IMR-90 (cell line): ENCODE results near the gene ZNF771. TPM values are rescaled to one million over a fixed set of nuclear protein-coding genes. Genes with fewer than 3 reads are reported as not detected.

Experiments
- ATAC-seq: fragments of 200-7000 bp; cut with Tn5 transposase; 2 replicates; pipeline ENCODE4 v1.9.1; 2020; ENCODE audit warnings: low read depth, mild to moderate bottlenecking, moderate library complexity
- BruUV-seq: library from RNA; stranded (reverse); fragments of 400-500 nt; replicated peaks from 2 replicates; lab custom pipeline; 2021; lab: Mats Ljungman, UMichigan
- CTCF ChIA-PET: fragments of 300-600 bp; formaldehyde crosslinking; extraction: SDS; loops from one replicate; lab custom pipeline; 2021; ENCODE audit warnings: antibody characterized with exemption; lab: Yijun Ruan, JAX
- POLR2A ChIA-PET: fragments of 300-600 bp; sonication (Branson Sonifier 250); formaldehyde crosslinking; loops from one replicate; lab custom pipeline; 2022; ENCODE audit warnings: antibody characterized with exemption; ENCODE audit not compliant: unreplicated experiment; lab: Charles Lee
- DNase-seq: peaks from one replicate; pipeline ENCODE4 v3.0.0; 2013
- H2AFZ ChIP-seq: replicated peaks from 2 replicates; pipeline ENCODE3; 2013; ENCODE audit warnings: low read length, mild to moderate bottlenecking; ENCODE audit not compliant: poor library complexity
- H2AK5ac ChIP-seq: 2 replicates; pipeline ENCODE4 v1.6.1; 2013; ENCODE audit warnings: low read depth, low read length, inconsistent platforms
- H2AK9ac ChIP-seq: replicated peaks from 2 replicates; pipeline ENCODE3; 2013; ENCODE audit warnings: mild to moderate bottlenecking, low read depth, low read length, moderate library complexity; ENCODE audit not compliant: poor library complexity
- H2BK120ac ChIP-seq: 2 replicates; pipeline ENCODE4 v1.6.1; 2013; ENCODE audit warnings: low read depth, low read length, inconsistent platforms
- H2BK15ac ChIP-seq: 3 replicates; pipeline ENCODE4 v1.6.1; 2013; ENCODE audit warnings: low read depth, low read length, inconsistent platforms
- H2BK20ac ChIP-seq: 2 replicates; pipeline ENCODE4 v1.6.1; 2013; ENCODE audit warnings: low read depth, mild to moderate bottlenecking, inconsistent platforms, low read length, moderate library complexity
- H2BK5ac ChIP-seq: 2 replicates; pipeline ENCODE4 v1.6.1; 2013; ENCODE audit warnings: mild to moderate bottlenecking, low read depth, low read length, inconsistent platforms; ENCODE audit not compliant: poor library complexity, severe bottlenecking
- H3K14ac ChIP-seq: replicated peaks from 2 replicates; pipeline ENCODE4 v1.6.1; 2013; ENCODE audit warnings: low read depth, low read length, inconsistent platforms
- H3K18ac ChIP-seq: 2 replicates; pipeline ENCODE4 v1.6.1; 2013; ENCODE audit warnings: low read depth, low read length, control low read depth
- H3K23ac ChIP-seq: 2 replicates; pipeline ENCODE4 v1.6.1; 2013; ENCODE audit warnings: low read depth, low read length, inconsistent platforms
- H3K27ac ChIP-seq: 2 replicates; pipeline ENCODE4 v1.5.1; 2013; ENCODE audit warnings: mild to moderate bottlenecking, control low read depth, low read length; ENCODE audit not compliant: insufficient read depth
- H3K27me3 ChIP-seq: 2 replicates; pipeline ENCODE4 v1.6.1; 2013; ENCODE audit warnings: low read length; ENCODE audit not compliant: control insufficient read depth, insufficient read depth
- H3K36me3 ChIP-seq: 2 replicates; pipeline ENCODE4 v1.6.1; 2013; ENCODE audit warnings: low read length, mixed read lengths; ENCODE audit not compliant: control insufficient read depth, insufficient read depth
- H3K4ac ChIP-seq: 2 replicates; pipeline ENCODE4 v1.6.1; 2013; ENCODE audit warnings: low read depth, low read length, inconsistent platforms
- H3K4me1 ChIP-seq: 2 replicates; pipeline ENCODE4 v1.6.1; 2013; ENCODE audit warnings: low read length, mixed read lengths; ENCODE audit not compliant: control insufficient read depth, insufficient read depth
- H3K4me2 ChIP-seq: 2 replicates; pipeline ENCODE4 v1.6.1; 2013; ENCODE audit warnings: low read depth, mild to moderate bottlenecking, control low read depth, low read length, moderate library complexity
- H3K4me3 ChIP-seq: 2 replicates; pipeline ENCODE4 v1.5.1; 2013; ENCODE audit warnings: low read depth, mild to moderate bottlenecking, control low read depth, low read length, moderate library complexity; ENCODE audit not compliant: insufficient read depth
- H3K56ac ChIP-seq: 2 replicates; pipeline ENCODE4 v1.6.1; 2013; ENCODE audit warnings: low read length, inconsistent platforms; ENCODE audit not compliant: insufficient read depth; ENCODE audit errors: extremely low read depth
- H3K79me1 ChIP-seq, 2 experiments: 2 replicates each; pipeline ENCODE4 v1.6.1; 2013; ENCODE audit warnings: low read length in 2 of 2, inconsistent platforms in 1 of 2, low read depth in 1 of 2
- H3K9ac ChIP-seq: 2 replicates; pipeline ENCODE4 v1.6.1; 2013; ENCODE audit warnings: low read depth, low read length, control low read depth
- H3K9me1 ChIP-seq: 2 replicates; pipeline ENCODE4 v1.6.1; 2013; ENCODE audit warnings: low read length, inconsistent platforms; ENCODE audit not compliant: insufficient read depth
- H3K9me3 ChIP-seq: 2 replicates; pipeline ENCODE4 v1.6.1; 2013; ENCODE audit warnings: low read length; ENCODE audit not compliant: control insufficient read depth, insufficient read depth
- H4K20me1 ChIP-seq: 2 replicates; pipeline ENCODE4 v1.6.1; 2013; ENCODE audit warnings: low read length, inconsistent platforms; ENCODE audit not compliant: insufficient read depth
- H4K5ac ChIP-seq: 2 replicates; pipeline ENCODE4 v1.6.1; 2013; ENCODE audit warnings: mild to moderate bottlenecking, low read depth, low read length, control low read depth
- H4K8ac ChIP-seq, 2 experiments: 2 replicates each; pipeline ENCODE4 v1.6.1; 2013; ENCODE audit warnings: low read depth in 2 of 2, low read length in 2 of 2, control low read depth in 1 of 2, inconsistent platforms in 1 of 2
- H4K91ac ChIP-seq: 2 replicates; pipeline ENCODE4 v1.6.1; 2013; ENCODE audit warnings: low read depth, low read length, inconsistent platforms; ENCODE audit not compliant: insufficient read depth
- BHLHE40 ChIP-seq: fragments of 150-350 bp; IDR thresholded peaks from 2 replicates; pipeline ENCODE4 v1.6.1; 2016; ENCODE audit warnings: mild to moderate bottlenecking, low read depth, low read length
- CHD1 ChIP-seq: IDR thresholded peaks from 2 replicates; pipeline ENCODE4 v1.6.1; 2012; ENCODE audit warnings: low read depth, low read length, improper control_type of control experiment
- FOS ChIP-seq: fragments of 150-350 bp; IDR thresholded peaks from 2 replicates; pipeline ENCODE4 v1.6.1; 2016; ENCODE audit warnings: low read depth, low read length
- MAFK ChIP-seq: IDR thresholded peaks from 2 replicates; pipeline ENCODE4 v1.6.1; 2012; ENCODE audit warnings: low read depth, low read length, improper control_type of control experiment
- MAZ ChIP-seq: IDR thresholded peaks from 2 replicates; pipeline ENCODE4 v1.6.1; 2012; ENCODE audit warnings: low read depth, mild to moderate bottlenecking, low read length, improper control_type of control experiment, moderate library complexity, borderline replicate concordance
- MXI1 ChIP-seq: IDR thresholded peaks from 2 replicates; pipeline ENCODE4 v1.6.1; 2012; ENCODE audit warnings: low read depth, mild to moderate bottlenecking, low read length, moderate library complexity, borderline replicate concordance
- NFE2L2 ChIP-seq: fragments of 150-350 bp; IDR thresholded peaks from 2 replicates; pipeline ENCODE4 v1.6.1; 2016; ENCODE audit warnings: low read depth, mild to moderate bottlenecking, low read length
- POLR2A ChIP-seq: IDR thresholded peaks from 2 replicates; pipeline ENCODE4 v1.6.1; 2012; ENCODE audit warnings: mild to moderate bottlenecking, low read depth, low read length
- RAD21 ChIP-seq: IDR thresholded peaks from 2 replicates; pipeline ENCODE4 v1.6.1; 2012; ENCODE audit warnings: low read length, improper control_type of control experiment
- RCOR1 ChIP-seq: IDR thresholded peaks from 2 replicates; pipeline ENCODE4 v1.6.1; 2012; ENCODE audit warnings: mild to moderate bottlenecking, low read length, improper control_type of control experiment; ENCODE audit not compliant: insufficient replicate concordance
- RFX5 ChIP-seq: IDR thresholded peaks from 2 replicates; pipeline ENCODE4 v1.8.0; 2012; ENCODE audit warnings: low read depth, mild to moderate bottlenecking, low read length, moderate library complexity
- SMC3 ChIP-seq: fragments of 150-350 bp; IDR thresholded peaks from 2 replicates; pipeline ENCODE4 v1.6.1; 2016; ENCODE audit warnings: low read depth, mild to moderate bottlenecking, antibody characterized with exemption, low read length, moderate library complexity
- WGBS, 2 experiments: methylation state at CpG; one replicate each; pipeline versions ENCODE4 v1.1.5 to v1.1.7; 2013; ENCODE audit warnings: missing lambda C conversion rate in 2 of 2; ENCODE audit not compliant: insufficient read length in 1 of 2; ENCODE audit errors: extremely low coverage in 2 of 2; 5-methylcytosine and 5-hydroxymethylcytosine counted together
- dilution Hi-C: fragments of 300-500 bp; cut with HindIII; formaldehyde crosslinking; loops from one replicate; pipeline ENCODE4 v1.14.3; 2018; ENCODE audit warnings: low sequenced_read_pairs; ENCODE audit not compliant: unreplicated experiment
- in situ Hi-C: fragments of 300-500 bp; cut with MboI; formaldehyde crosslinking; loops from 3 replicates; pipeline ENCODE4 v1.14.3; 2019; ENCODE audit warnings: low sequenced_read_pairs, inconsistent platforms, mixed read lengths
- intact Hi-C: fragments of 100-400 bp; cut with micrococcal nuclease; formaldehyde crosslinking; loops from 2 replicates; pipeline ENCODE4 v1.10.0; 2022
- polyA plus RNA-seq, 3 experiments: library from polyadenylated mRNA; depleted of rRNA; stranded (reverse); fragments of >200 nt; gene quantifications; 2 replicates each; pipeline ENCODE4 v1.2.3, GENCODE V29; 2012; ENCODE audit warnings: low replicate concordance in 1 of 3
- total RNA-seq: library from RNA; depleted of rRNA; stranded (reverse); fragments of >200 nt; gene quantifications from 2 replicates; pipeline ENCODE4 v1.2.3, GENCODE V29; 2012
- TF ChIP-seq, protein P1 (sequence below): conservative IDR thresholded peaks from 2 replicates; pipeline ENCODE4 v1.5.1; 2012; ENCODE audit warnings: mild to moderate bottlenecking, low read depth, low read length, improper control_type of control experiment
- TF ChIP-seq, protein P2 (sequence below): fragments of 150-350 bp; IDR thresholded peaks from 2 replicates; pipeline ENCODE4 v1.6.1; 2017; ENCODE audit warnings: mild to moderate bottlenecking, antibody characterized with exemption, low read length, low read depth
- TF ChIP-seq, protein P3 (sequence below): fragments of 150-350 bp; IDR thresholded peaks from 2 replicates; pipeline ENCODE4 v1.6.1; 2016; ENCODE audit warnings: low read depth, mild to moderate bottlenecking, low read length, moderate library complexity, borderline replicate concordance

ZNF771 gene
- total and polyA plus RNA-seq, 2 of the 4 experiments (the other 2 are of a cell fraction) = 5.2 to 10.9 TPM

DNA sequence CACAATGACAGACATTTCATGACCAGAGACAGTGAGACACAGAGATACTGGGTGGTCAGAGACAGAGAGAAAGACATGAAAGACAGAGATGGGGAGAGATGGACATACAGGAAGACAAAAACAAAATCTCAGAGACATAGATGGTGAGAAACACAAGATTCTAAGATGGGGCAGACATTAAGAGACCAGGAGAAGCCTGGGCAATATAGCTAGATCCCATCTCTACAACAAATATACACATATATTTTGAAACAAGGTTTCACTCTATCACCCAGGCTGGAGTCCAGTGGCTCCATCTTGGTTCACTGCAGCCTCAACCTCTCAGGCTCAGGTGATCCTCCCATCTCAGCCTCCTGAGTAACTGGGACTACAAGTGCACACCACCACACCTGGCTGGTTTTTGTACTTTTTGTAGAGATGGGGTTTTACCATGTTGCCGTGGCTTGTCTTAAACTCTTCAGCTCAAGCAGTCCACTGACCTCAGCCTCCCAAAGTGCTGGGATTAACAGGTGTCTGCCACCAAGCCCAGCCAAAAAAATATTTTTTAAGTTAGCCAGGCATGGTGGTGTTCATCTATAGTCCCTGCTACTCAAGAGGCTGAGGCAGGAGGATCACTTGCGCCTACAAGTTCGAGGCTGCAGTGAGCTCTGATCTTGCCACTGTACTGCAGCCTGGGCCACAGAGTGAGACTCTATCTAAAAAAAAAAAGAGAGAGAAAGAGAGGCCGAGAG, 27.2 kb upstream of the ZNF771 start:
- no peak overlapping the region for H3K4ac ChIP-seq
- 100% methylated on average over 2 of the region's 4 CpGs; no CpG with 5 or more reads in 1 of the 2 experiments for WGBS, 2 experiments
- peaks cover 7% of the 10 kb centered on the region for H3K4me1 ChIP-seq
- no peak overlapping the region for H3K14ac ChIP-seq
- H4K91ac ChIP-seq = no peak overlapping the region
- H4K8ac ChIP-seq = no peak overlapping the region
- no peak overlapping the region for H2AK5ac ChIP-seq
- H4K5ac ChIP-seq = no peak overlapping the region
- H3K79me1 ChIP-seq = peaks cover 5 to 30% of the 10 kb centered on the region in 2 experiments
- H3K36me3 ChIP-seq = no peaks in the 10 kb centered on the region
- no peak overlapping the region for H3K4me2 ChIP-seq
- in situ Hi-C loops (no loop called here), dilution Hi-C loops (no loop called here), intact Hi-C loops (no loop called here)
- no peak for DNase-seq
- no peak overlapping the region for H2AFZ ChIP-seq
- H3K27ac ChIP-seq = no peak overlapping the region
- H3K9me3 ChIP-seq = no peaks in the 10 kb centered on the region
- no peak overlapping the region for H3K18ac ChIP-seq
- no peak overlapping the region for H3K9ac ChIP-seq
- ChIA-PET CTCF (no interaction called here), POLR2A (no interaction called here)
- H2AK9ac ChIP-seq = no peak overlapping the region
- no peak for TF ChIP-seq FOS
- no peak for TF ChIP-seq RFX5
- no peak for TF ChIP-seq RCOR1
- no peak for TF ChIP-seq POLR2A
- no peak for TF ChIP-seq RAD21
- TF ChIP-seq, protein P1, sequence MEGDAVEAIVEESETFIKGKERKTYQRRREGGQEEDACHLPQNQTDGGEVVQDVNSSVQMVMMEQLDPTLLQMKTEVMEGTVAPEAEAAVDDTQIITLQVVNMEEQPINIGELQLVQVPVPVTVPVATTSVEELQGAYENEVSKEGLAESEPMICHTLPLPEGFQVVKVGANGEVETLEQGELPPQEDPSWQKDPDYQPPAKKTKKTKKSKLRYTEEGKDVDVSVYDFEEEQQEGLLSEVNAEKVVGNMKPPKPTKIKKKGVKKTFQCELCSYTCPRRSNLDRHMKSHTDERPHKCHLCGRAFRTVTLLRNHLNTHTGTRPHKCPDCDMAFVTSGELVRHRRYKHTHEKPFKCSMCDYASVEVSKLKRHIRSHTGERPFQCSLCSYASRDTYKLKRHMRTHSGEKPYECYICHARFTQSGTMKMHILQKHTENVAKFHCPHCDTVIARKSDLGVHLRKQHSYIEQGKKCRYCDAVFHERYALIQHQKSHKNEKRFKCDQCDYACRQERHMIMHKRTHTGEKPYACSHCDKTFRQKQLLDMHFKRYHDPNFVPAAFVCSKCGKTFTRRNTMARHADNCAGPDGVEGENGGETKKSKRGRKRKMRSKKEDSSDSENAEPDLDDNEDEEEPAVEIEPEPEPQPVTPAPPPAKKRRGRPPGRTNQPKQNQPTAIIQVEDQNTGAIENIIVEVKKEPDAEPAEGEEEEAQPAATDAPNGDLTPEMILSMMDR = no peak
- no peak for TF ChIP-seq BHLHE40
- no peak for TF ChIP-seq MAZ
- no peak for TF ChIP-seq MXI1
- TF ChIP-seq, protein P2, sequence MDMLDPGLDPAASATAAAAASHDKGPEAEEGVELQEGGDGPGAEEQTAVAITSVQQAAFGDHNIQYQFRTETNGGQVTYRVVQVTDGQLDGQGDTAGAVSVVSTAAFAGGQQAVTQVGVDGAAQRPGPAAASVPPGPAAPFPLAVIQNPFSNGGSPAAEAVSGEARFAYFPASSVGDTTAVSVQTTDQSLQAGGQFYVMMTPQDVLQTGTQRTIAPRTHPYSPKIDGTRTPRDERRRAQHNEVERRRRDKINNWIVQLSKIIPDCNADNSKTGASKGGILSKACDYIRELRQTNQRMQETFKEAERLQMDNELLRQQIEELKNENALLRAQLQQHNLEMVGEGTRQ = no peak
- TF ChIP-seq, protein P3, sequence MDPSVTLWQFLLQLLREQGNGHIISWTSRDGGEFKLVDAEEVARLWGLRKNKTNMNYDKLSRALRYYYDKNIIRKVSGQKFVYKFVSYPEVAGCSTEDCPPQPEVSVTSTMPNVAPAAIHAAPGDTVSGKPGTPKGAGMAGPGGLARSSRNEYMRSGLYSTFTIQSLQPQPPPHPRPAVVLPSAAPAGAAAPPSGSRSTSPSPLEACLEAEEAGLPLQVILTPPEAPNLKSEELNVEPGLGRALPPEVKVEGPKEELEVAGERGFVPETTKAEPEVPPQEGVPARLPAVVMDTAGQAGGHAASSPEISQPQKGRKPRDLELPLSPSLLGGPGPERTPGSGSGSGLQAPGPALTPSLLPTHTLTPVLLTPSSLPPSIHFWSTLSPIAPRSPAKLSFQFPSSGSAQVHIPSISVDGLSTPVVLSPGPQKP = no peak
- TF ChIP-seq NFE2L2 = no peak
- no peak for TF ChIP-seq SMC3
- no peak for TF ChIP-seq MAFK
- TF ChIP-seq CHD1 = no peak
- no peak overlapping the region for H2BK5ac ChIP-seq
- no peak overlapping the region for H2BK20ac ChIP-seq
- peaks cover 10% of the 10 kb centered on the region for H4K20me1 ChIP-seq
- ATAC-seq = no peak
- H3K4me3 ChIP-seq = no peak overlapping the region
- H2BK120ac ChIP-seq = no peak overlapping the region
- H3K27me3 ChIP-seq = no peaks in the 10 kb centered on the region
- BruUV-seq = no TSS peak
- no peak overlapping the region for H3K56ac ChIP-seq
- H3K9me1 ChIP-seq = peaks cover 16% of the 10 kb centered on the region
- H2BK15ac ChIP-seq = no peak overlapping the region
- no peak overlapping the region for H3K23ac ChIP-seq
